Measurements from ENCODE around the gene GMDS.

- no peak for TF ChIP-seq CTCF (conservative IDR thresholded peaks at IDR 0.05; ENCODE audit: low read depth in 2 of 2)
- TF ChIP-seq REST (IDR thresholded peaks at IDR 0.05; ENCODE audit: unreplicated experiment): no peak
- TF ChIP-seq POLR2AphosphoS5 (IDR thresholded peaks at IDR 0.05; ENCODE audit: low read depth): no peak
- no peak for TF ChIP-seq EZH2 (IDR thresholded peaks at IDR 0.05; ENCODE audit: low read depth, unreplicated experiment)
Observed at GRCh38 chr6:2231438-2231837, 14.0 kb downstream of the GMDS start.
